ENCODE measurements around the gene HCRT.
"Not testable (repeated sequence)": the region's sequence is repeated elsewhere in the genome, so short reads cannot be mapped to it uniquely, and the experiment has no call there.

DNA sequence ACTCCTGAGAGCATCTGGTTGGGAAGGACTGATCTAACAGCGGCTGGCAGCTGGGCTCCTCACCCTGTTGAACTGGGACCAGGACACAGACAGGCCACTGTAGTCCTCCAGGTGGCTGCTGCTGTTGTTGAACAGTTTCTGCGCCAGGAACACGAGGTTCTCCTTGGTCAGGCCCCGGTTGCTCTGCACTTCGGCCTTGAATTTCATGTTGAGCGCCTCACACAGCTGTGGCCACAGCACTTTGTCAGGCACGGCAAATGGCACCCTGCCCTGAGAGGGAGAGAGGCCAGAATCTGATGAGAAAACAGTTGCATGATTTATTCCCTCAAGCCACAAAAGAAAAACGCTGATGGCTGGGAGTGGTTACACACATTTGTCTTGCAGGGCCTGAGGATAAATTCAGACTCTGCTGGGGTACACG lies 26.7 kb upstream of the HCRT start:
- TF ChIP-seq, protein P1, sequence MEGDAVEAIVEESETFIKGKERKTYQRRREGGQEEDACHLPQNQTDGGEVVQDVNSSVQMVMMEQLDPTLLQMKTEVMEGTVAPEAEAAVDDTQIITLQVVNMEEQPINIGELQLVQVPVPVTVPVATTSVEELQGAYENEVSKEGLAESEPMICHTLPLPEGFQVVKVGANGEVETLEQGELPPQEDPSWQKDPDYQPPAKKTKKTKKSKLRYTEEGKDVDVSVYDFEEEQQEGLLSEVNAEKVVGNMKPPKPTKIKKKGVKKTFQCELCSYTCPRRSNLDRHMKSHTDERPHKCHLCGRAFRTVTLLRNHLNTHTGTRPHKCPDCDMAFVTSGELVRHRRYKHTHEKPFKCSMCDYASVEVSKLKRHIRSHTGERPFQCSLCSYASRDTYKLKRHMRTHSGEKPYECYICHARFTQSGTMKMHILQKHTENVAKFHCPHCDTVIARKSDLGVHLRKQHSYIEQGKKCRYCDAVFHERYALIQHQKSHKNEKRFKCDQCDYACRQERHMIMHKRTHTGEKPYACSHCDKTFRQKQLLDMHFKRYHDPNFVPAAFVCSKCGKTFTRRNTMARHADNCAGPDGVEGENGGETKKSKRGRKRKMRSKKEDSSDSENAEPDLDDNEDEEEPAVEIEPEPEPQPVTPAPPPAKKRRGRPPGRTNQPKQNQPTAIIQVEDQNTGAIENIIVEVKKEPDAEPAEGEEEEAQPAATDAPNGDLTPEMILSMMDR (IDR thresholded peaks at IDR 0.05; ENCODE audit: control extremely low read depth in 1 of 3, insufficient read depth in 1 of 3, low read depth in 1 of 3, low read length in 3 of 3): not testable (repeated sequence)
- not testable (repeated sequence) for TF ChIP-seq POLR2AphosphoS5 (IDR thresholded peaks at IDR 0.05; ENCODE audit: low read depth, low read length); POLR2A (IDR thresholded peaks at IDR 0.05; ENCODE audit: control extremely low read depth in 1 of 2, low read depth in 2 of 2, low read length in 2 of 2); EZH2 (IDR thresholded peaks at IDR 0.05; ENCODE audit: low read depth, low read length, severe bottlenecking); TEAD4 (IDR thresholded peaks at IDR 0.05; ENCODE audit: low read depth, low read length); EP300 (IDR thresholded peaks at IDR 0.05; ENCODE audit: borderline replicate concordance in 1 of 2, low read depth in 2 of 2, low read length in 2 of 2); NRF1 (IDR thresholded peaks at IDR 0.05; ENCODE audit: low read depth, low read length); CEBPB (IDR thresholded peaks at IDR 0.05; ENCODE audit: low read depth, low read length)

All from H1 (cell line).